HepG2 (cell line): ENCODE results near the gene GPR137.

Experiments used
- CHD4 ChIP-seq: fragments of 200-600 bp; sonication (generic); IDR thresholded peaks from 2 replicates; pipeline ENCODE4 v1.7.0; 2017; ENCODE audit warnings: mild to moderate bottlenecking, low read length, borderline replicate concordance
- FIP1L1 ChIP-seq: fragments of 200-400 bp; formaldehyde crosslinking; IDR thresholded peaks from 2 replicates; pipeline ENCODE4 v1.6.1; 2018; ENCODE audit warnings: low read depth, mild to moderate bottlenecking, low read length, moderate library complexity, borderline replicate concordance; ENCODE audit not compliant: insufficient read depth
- FOXK1 ChIP-seq: sonication (generic); formaldehyde crosslinking; IDR thresholded peaks from 2 replicates; pipeline ENCODE4 v1.4.0; 2020; ENCODE audit warnings: low read depth, missing genetic modification reagents, borderline replicate concordance
- GABPA ChIP-seq, 2 experiments: IDR thresholded peaks; 2 replicates each; pipeline ENCODE4 v1.6.1; 2011 to 2016; ENCODE audit warnings: low read depth in 2 of 2, low read length in 1 of 2, missing biosample characterization in 1 of 2, missing genetic modification characterization in 1 of 2
- NFIC ChIP-seq: IDR thresholded peaks from 2 replicates; pipeline ENCODE4 v1.6.1; 2012; ENCODE audit warnings: mild to moderate bottlenecking, low read length, inconsistent platforms
- NFRKB ChIP-seq: fragments of 450-650 bp; IDR thresholded peaks from 2 replicates; pipeline ENCODE4 v1.6.1; 2017
- POLR2AphosphoS5 ChIP-seq: IDR thresholded peaks from 2 replicates; pipeline ENCODE4 v1.6.1; 2012; ENCODE audit warnings: low read depth, low read length
- RBM39 ChIP-seq: fragments of 200-400 bp; formaldehyde crosslinking; IDR thresholded peaks from one replicate; pipeline ENCODE4 v1.6.1; 2018; ENCODE audit warnings: antibody characterized with exemption, mild to moderate bottlenecking, low read depth, low read length; ENCODE audit not compliant: poor library complexity, severe bottlenecking
- ZNF644 ChIP-seq: IDR thresholded peaks from 2 replicates; pipeline ENCODE4 v1.6.1; 2016; ENCODE audit warnings: low read depth
- ZNF782 ChIP-seq: sonication (generic); formaldehyde crosslinking; IDR thresholded peaks from 2 replicates; pipeline ENCODE4 v1.4.0; 2020; ENCODE audit warnings: missing genetic modification reagents, mild to moderate bottlenecking, borderline replicate concordance
- TF ChIP-seq, protein P1 (sequence below): sonication (generic); formaldehyde crosslinking; IDR thresholded peaks from 2 replicates; pipeline ENCODE4 v1.5.0; 2020; ENCODE audit warnings: mild to moderate bottlenecking, missing genetic modification reagents, moderate library complexity

DNA sequence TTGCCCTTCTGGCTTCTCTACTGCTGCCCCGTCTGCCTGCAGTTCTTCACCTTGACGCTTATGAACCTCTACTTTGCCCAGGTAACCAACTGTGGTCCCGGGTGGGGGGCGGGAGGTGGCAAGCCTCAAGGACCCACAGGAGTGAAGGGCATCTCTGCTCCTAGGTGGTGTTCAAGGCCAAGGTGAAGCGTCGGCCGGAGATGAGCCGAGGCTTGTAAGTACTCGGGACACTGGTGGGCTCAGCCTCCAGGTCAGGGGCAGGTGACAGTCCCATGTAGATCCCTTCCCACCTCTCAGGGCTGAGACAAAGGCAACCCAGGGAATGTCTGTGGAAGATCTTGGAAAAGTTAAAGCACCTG lies 1.1 kb downstream of the GPR137 start:
- TF ChIP-seq CHD4 (no peak), GABPA (IDR thresholded peaks at IDR 0.05; ENCODE audit: low read depth, low read length) (no peak), GABPA (CRISPR knock-in tag; IDR thresholded peaks at IDR 0.05; ENCODE audit: low read depth) (no peak), NFIC (no peak), POLR2AphosphoS5 (no peak), FOXK1 (CRISPR knock-in tag) (no peak), RBM39 (no peak), FIP1L1 (no peak), ZNF782 (CRISPR knock-in tag) (no peak), ZNF644 (no peak), NFRKB (no peak)
- TF ChIP-seq, protein P1, sequence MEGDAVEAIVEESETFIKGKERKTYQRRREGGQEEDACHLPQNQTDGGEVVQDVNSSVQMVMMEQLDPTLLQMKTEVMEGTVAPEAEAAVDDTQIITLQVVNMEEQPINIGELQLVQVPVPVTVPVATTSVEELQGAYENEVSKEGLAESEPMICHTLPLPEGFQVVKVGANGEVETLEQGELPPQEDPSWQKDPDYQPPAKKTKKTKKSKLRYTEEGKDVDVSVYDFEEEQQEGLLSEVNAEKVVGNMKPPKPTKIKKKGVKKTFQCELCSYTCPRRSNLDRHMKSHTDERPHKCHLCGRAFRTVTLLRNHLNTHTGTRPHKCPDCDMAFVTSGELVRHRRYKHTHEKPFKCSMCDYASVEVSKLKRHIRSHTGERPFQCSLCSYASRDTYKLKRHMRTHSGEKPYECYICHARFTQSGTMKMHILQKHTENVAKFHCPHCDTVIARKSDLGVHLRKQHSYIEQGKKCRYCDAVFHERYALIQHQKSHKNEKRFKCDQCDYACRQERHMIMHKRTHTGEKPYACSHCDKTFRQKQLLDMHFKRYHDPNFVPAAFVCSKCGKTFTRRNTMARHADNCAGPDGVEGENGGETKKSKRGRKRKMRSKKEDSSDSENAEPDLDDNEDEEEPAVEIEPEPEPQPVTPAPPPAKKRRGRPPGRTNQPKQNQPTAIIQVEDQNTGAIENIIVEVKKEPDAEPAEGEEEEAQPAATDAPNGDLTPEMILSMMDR (CRISPR knock-in tag), result no peak
